Upper lobe of left lung (tissue), 6 donors: ENCODE results near the gene MAP4K2. TPM values are rescaled to one million over a fixed set of nuclear protein-coding genes. Genes with fewer than 3 reads are reported as not detected.

Experiments used
- ATAC-seq, 2 donors: fragments of 200-7000 bp; cut with Tn5 transposase; one replicate each; pipeline ENCODE4 v1.9.1; 2022; ENCODE audit warnings: mild to moderate bottlenecking in 2 of 2, moderate library complexity in 2 of 2; ENCODE audit not compliant: low FRiP score in 2 of 2
- DNase-seq, 2 donors: peaks; one replicate each; pipeline ENCODE4 v3.0.0-alpha.2; 2019 to 2020
- H3K27ac ChIP-seq, 4 donors: fragments of 200-600 bp; sonication (generic); one replicate each; pipeline ENCODE4 v1.5.1; 2016 to 2019
- H3K27me3 ChIP-seq, 4 donors: fragments of 200-600 bp; sonication (generic); one replicate each; pipeline ENCODE4 v1.5.1; 2017 to 2019
- H3K36me3 ChIP-seq, 4 donors: fragments of 200-600 bp; sonication (generic); one replicate each; pipeline ENCODE4 v1.5.1; 2016 to 2019
- H3K4me1 ChIP-seq, 4 donors: fragments of 200-600 bp; sonication (generic); one replicate each; pipeline ENCODE4 v1.5.1; 2018 to 2019
- H3K4me3 ChIP-seq, 4 donors: fragments of 200-600 bp; sonication (generic); one replicate each; pipeline ENCODE4 v1.5.1; 2017 to 2019; ENCODE audit warnings: mild to moderate bottlenecking in 2 of 4, moderate library complexity in 1 of 4
- H3K9me3 ChIP-seq, 4 donors: fragments of 200-600 bp; sonication (generic); one replicate each; pipeline ENCODE4 v1.5.1; 2018 to 2019
- CTCF ChIP-seq, 6 experiments: fragments of 450-650 bp in 4 of 6; fragments of 200-600 bp in 2 of 6; sonication (generic) in 2 of 6; IDR thresholded peaks; one replicate each; pipeline ENCODE4 v1.5.1; 2016 to 2019; ENCODE audit warnings: antibody characterized with exemption in 6 of 6
- EP300 ChIP-seq, 4 donors: sonication (generic); formaldehyde crosslinking; IDR thresholded peaks; one replicate each; pipeline ENCODE4 v1.5.1; 2017; ENCODE audit warnings: antibody characterized with exemption in 4 of 4, control low read depth in 2 of 4
- POLR2A ChIP-seq, 4 donors: fragments of 450-650 bp; IDR thresholded peaks; one replicate each; pipeline ENCODE4 v1.5.1; 2016 to 2017; ENCODE audit warnings: antibody characterized with exemption in 4 of 4, mild to moderate bottlenecking in 2 of 4
- POLR2AphosphoS5 ChIP-seq, 2 donors: sonication (generic); formaldehyde crosslinking; IDR thresholded peaks; one replicate each; pipeline ENCODE4 v1.5.1; 2017; ENCODE audit warnings: antibody characterized with exemption in 2 of 2
- WGBS, 2 donors: methylation state at CpG; one replicate each; pipeline ENCODE4 v1.1.5; 2017 to 2018; 5-methylcytosine and 5-hydroxymethylcytosine counted together
- total RNA-seq, 6 donors: library from RNA; depleted of rRNA in 4 of 6; stranded (reverse); fragments of >200 nt in 4 of 6; gene quantifications; one replicate each; pipeline versions ENCODE4 v1.1.0 to v1.2.1, GENCODE V29; 2016 to 2021
- donor health status: DM: no; HTN: no; CAD: no; lungs with moderate emphysema.
- donor health status: DM: no; HTN: yes; CAD: no; lungs with severe emphysema.

The MAP4K2 gene
- total RNA-seq, 6 donors from 2014 or later = 19.0 to 84.7 (median 29.2) TPM

GRCh38 chr11:64810891-64811272 is 7.9 kb upstream of the MAP4K2 start:
- Histone ChIP-seq H3K36me3 (peaks cover 0 to 21% (median 0%) of the 10 kb centered on the region in 4 donors), H3K4me3 (peak overlapping the region in 3 of 4 donors; percentile 71 to 86 (median 76)), H3K27me3 (no peaks in the 10 kb centered on the region), H3K4me1 (peaks cover 9 to 16% (median 13%) of the 10 kb centered on the region in 4 donors), H3K9me3 (no peaks in the 10 kb centered on the region), H3K27ac (peak overlapping the region in 3 of 4 donors; percentile 62 to 78 (median 63))
- no peak for TF ChIP-seq CTCF (IDR thresholded peaks at IDR 0.05)
- no peak for TF ChIP-seq POLR2AphosphoS5 (IDR thresholded peaks at IDR 0.05)
- no peak for TF ChIP-seq POLR2A (IDR thresholded peaks at IDR 0.05)
- TF ChIP-seq EP300 (IDR thresholded peaks at IDR 0.05) = no peak
- 49 to 50% methylated on average over 17 of the region's 17 CpGs for WGBS, 2 donors
- ATAC-seq (peak; percentile 2 to 8), DNase-seq (no peak)

GRCh38 chr11:64810271-64810890 is 7.4 kb upstream of the MAP4K2 start, which contains the start of gene MEN1:
Gene MEN1, minus strand, starts transcription at chr11:64810551. Its CDS starts 442 bp downstream, at chr11:64810109.
- peaks cover 0 to 26% (median 3%) of the 10 kb centered on the region in 4 donors for H3K36me3 ChIP-seq
- H3K4me1 ChIP-seq = peaks cover 9 to 16% (median 13%) of the 10 kb centered on the region in 4 donors
- peak within 1 kb of the TSS; percentile 39 to 78 (median 62) for H3K27ac ChIP-seq

GRCh38 chr11:64809781-64810241 is 6.8 kb upstream of the MAP4K2 start:
- no peaks in the 10 kb centered on the region for H3K27me3 ChIP-seq
- ATAC-seq = peak; percentile 12 to 31
- H3K4me1 ChIP-seq = peaks cover 9 to 18% (median 13%) of the 10 kb centered on the region in 4 donors
- DNase-seq = peak; percentile 56 to 88
- WGBS, 2 donors = 13 to 23% methylated on average over 18 to 19 of the region's 44 CpGs
- peaks cover 0 to 32% (median 7%) of the 10 kb centered on the region in 4 donors for H3K36me3 ChIP-seq
- peak overlapping the region; percentile 39 to 78 (median 62) for H3K27ac ChIP-seq
- TF ChIP-seq POLR2A (IDR thresholded peaks at IDR 0.05) (no peak), EP300 (IDR thresholded peaks at IDR 0.05) (no peak), POLR2AphosphoS5 (IDR thresholded peaks at IDR 0.05) (no peak), CTCF (IDR thresholded peaks at IDR 0.05) (no peak)
- H3K4me3 ChIP-seq = peak overlapping the region; percentile 71 to 87 (median 81)
- no peaks in the 10 kb centered on the region for H3K9me3 ChIP-seq

More at GRCh38 chr11:64810271-64810890, 7.4 kb upstream of the MAP4K2 start, which contains the start of gene MEN1:
- H3K27me3 ChIP-seq = no peaks in the 10 kb centered on the region
- peak within 1 kb of the TSS; percentile 71 to 87 (median 81) for H3K4me3 ChIP-seq
- H3K9me3 ChIP-seq = no peaks in the 10 kb centered on the region
- 0% methylated on average over 26 to 35 of the region's 46 CpGs for WGBS, 2 donors
- TF ChIP-seq EP300 (IDR thresholded peaks at IDR 0.05) (no peak), POLR2A (IDR thresholded peaks at IDR 0.05) (peak in 2 of 4 donors; percentile 40 to 73), CTCF (IDR thresholded peaks at IDR 0.05) (peak in 1 of 6 experiments; percentile 36), POLR2AphosphoS5 (IDR thresholded peaks at IDR 0.05) (peak; percentile 45 to 88)
- peak; percentile 99 for ATAC-seq
- peak; percentile 97 to 98 for DNase-seq

- TF ChIP-seq CTCF (IDR thresholded peaks at IDR 0.05) (no peak), EP300 (IDR thresholded peaks at IDR 0.05) (no peak), POLR2A (IDR thresholded peaks at IDR 0.05) (no peak), POLR2AphosphoS5 (IDR thresholded peaks at IDR 0.05) (no peak)
- no peak overlapping the region for H3K4me3 ChIP-seq
- H3K27ac ChIP-seq = no peak overlapping the region
- H3K4me1 ChIP-seq = peaks cover 35 to 50% (median 46%) of the 10 kb centered on the region in 4 donors
- H3K27me3 ChIP-seq = no peaks in the 10 kb centered on the region
- WGBS, 2 donors = 94 to 98% methylated on average over 9 of the region's 9 CpGs
- no peaks in the 10 kb centered on the region for H3K9me3 ChIP-seq
- H3K36me3 ChIP-seq = peaks cover 0 to 39% (median 9%) of the 10 kb centered on the region in 4 donors
- DNase-seq (no peak), ATAC-seq (no peak)
Measured at GRCh38 chr11:64805481-64805880, 2.5 kb upstream of the MAP4K2 start.
